GM23338 (cell line): ENCODE measurements around the gene CXCR5. TPM values are rescaled to one million over a fixed set of nuclear protein-coding genes. Genes with fewer than 3 reads are reported as not detected.

Experiments
- ATAC-seq: fragments of 200-7000 bp; cut with Tn5 transposase; 3 replicates; pipeline ENCODE4 v1.9.1; 2020
- DNase-seq: peaks from one replicate; pipeline ENCODE4 v3.0.0-alpha.2; 2015; ENCODE audit warnings: low spot score
- H2AFZ ChIP-seq: fragments of 200-600 bp; sonication (generic); 2 replicates; pipeline ENCODE4 v1.8.0; 2016; ENCODE audit warnings: antibody characterized with exemption, mild to moderate bottlenecking, moderate library complexity
- H3F3A ChIP-seq: fragments of 200-600 bp; sonication (generic); replicated peaks from 2 replicates; pipeline ENCODE4 v1.8.0; 2017; ENCODE audit warnings: antibody characterized with exemption, mixed run types, low read depth
- H3K27ac ChIP-seq: fragments of 200-600 bp; sonication (generic); 2 replicates; pipeline ENCODE4 v1.6.1; 2016; ENCODE audit warnings: low read depth
- H3K27me3 ChIP-seq: fragments of 200-600 bp; sonication (generic); 2 replicates; pipeline ENCODE4 v1.8.0; 2016; ENCODE audit warnings: mild to moderate bottlenecking, mixed run types, moderate library complexity; ENCODE audit not compliant: insufficient read depth
- H3K36me3 ChIP-seq: fragments of 200-600 bp; sonication (generic); 2 replicates; pipeline ENCODE4 v1.8.0; 2016; ENCODE audit warnings: mild to moderate bottlenecking; ENCODE audit not compliant: insufficient read depth
- H3K4me1 ChIP-seq: fragments of 200-600 bp; sonication (generic); 2 replicates; pipeline ENCODE4 v1.8.0; 2016; ENCODE audit warnings: mild to moderate bottlenecking, moderate library complexity; ENCODE audit not compliant: insufficient read depth
- H3K4me2 ChIP-seq: fragments of 200-600 bp; sonication (generic); 2 replicates; pipeline ENCODE4 v1.7.1; 2017; ENCODE audit warnings: mixed run types
- H3K4me3 ChIP-seq: fragments of 200-600 bp; sonication (generic); 2 replicates; pipeline ENCODE4 v1.6.1; 2016; ENCODE audit warnings: mixed run types
- H3K79me2 ChIP-seq: fragments of 200-600 bp; sonication (generic); replicated peaks from 2 replicates; pipeline ENCODE4 v1.8.0; 2017; ENCODE audit warnings: mild to moderate bottlenecking; ENCODE audit not compliant: insufficient read depth
- H3K9me2 ChIP-seq: fragments of 200-600 bp; sonication (generic); 2 replicates; pipeline ENCODE4 v1.8.0; 2017; ENCODE audit not compliant: insufficient read depth
- H4K20me1 ChIP-seq: fragments of 200-600 bp; sonication (generic); replicated peaks from 2 replicates; pipeline ENCODE4 v1.8.0; 2017; ENCODE audit warnings: mild to moderate bottlenecking; ENCODE audit not compliant: insufficient read depth
- H3K27ac Mint-ChIP-seq: 2 replicates; pipeline ENCODE4 v1.8.0; 2020; ENCODE audit warnings: inconsistent platforms, mild to moderate bottlenecking, moderate library complexity, mixed read lengths
- H3K27me3 Mint-ChIP-seq: 3 replicates; pipeline ENCODE4 v1.8.0; 2022; ENCODE audit warnings: low read depth, mild to moderate bottlenecking, moderate library complexity, mixed read lengths, inconsistent platforms; ENCODE audit not compliant: insufficient read depth, poor library complexity
- H3K36me3 Mint-ChIP-seq: 3 replicates; pipeline ENCODE4 v1.8.0; 2021; ENCODE audit warnings: low read depth, mild to moderate bottlenecking, inconsistent platforms, moderate library complexity, mixed read lengths
- H3K4me1 Mint-ChIP-seq: 3 replicates; pipeline ENCODE4 v1.8.0; 2020; ENCODE audit warnings: mild to moderate bottlenecking, inconsistent platforms, mixed read lengths
- H3K4me3 Mint-ChIP-seq: 3 replicates; pipeline ENCODE4 v1.8.0; 2021; ENCODE audit warnings: moderate library complexity, mild to moderate bottlenecking, inconsistent platforms, mixed read lengths
- H3K9me3 Mint-ChIP-seq: 3 replicates; pipeline ENCODE4 v1.8.0; 2020; ENCODE audit warnings: moderate library complexity, mild to moderate bottlenecking, inconsistent platforms, mixed read lengths
- CREB1 ChIP-seq: fragments of 250-450 bp; sonication (Bioruptor Pico); IDR thresholded peaks from 2 replicates; pipeline ENCODE4 v1.5.0; 2020; ENCODE audit warnings: low read depth, mild to moderate bottlenecking, moderate library complexity
- CTCF ChIP-seq, 2 experiments: fragments of 200-600 bp in 1 of 2; sonication (generic) in 1 of 2; conservative IDR thresholded peaks; 2 replicates each; pipeline versions ENCODE4 v1.5.1 to v1.6.1; 2016 to 2017; ENCODE audit warnings: antibody characterized with exemption in 2 of 2, low read depth in 2 of 2, mild to moderate bottlenecking in 2 of 2, moderate library complexity in 1 of 2
- ETS1 ChIP-seq: IDR thresholded peaks from 2 replicates; pipeline ENCODE4 v1.6.1; 2016; ENCODE audit warnings: antibody characterized with exemption
- EZH2phosphoT487 ChIP-seq: fragments of 200-600 bp; sonication (generic); IDR thresholded peaks from one replicate; pipeline ENCODE4 v1.8.1; 2018; ENCODE audit warnings: antibody characterized with exemption; ENCODE audit not compliant: unreplicated experiment
- JUNB ChIP-seq: IDR thresholded peaks from one replicate; pipeline ENCODE4 v1.6.1; 2016; ENCODE audit warnings: antibody characterized with exemption; ENCODE audit not compliant: unreplicated experiment
- NANOG ChIP-seq: IDR thresholded peaks from 2 replicates; pipeline ENCODE4 v1.6.1; 2016; ENCODE audit warnings: antibody characterized with exemption, borderline replicate concordance
- POLR2AphosphoS5 ChIP-seq: IDR thresholded peaks from 2 replicates; pipeline ENCODE4 v1.6.1; 2016; ENCODE audit warnings: antibody characterized with exemption, low read depth
- ZNF114 ChIP-seq: fragments of 250-450 bp; sonication (Bioruptor Pico); IDR thresholded peaks from 2 replicates; pipeline ENCODE4 v1.5.0; 2020; ENCODE audit warnings: mild to moderate bottlenecking, moderate library complexity
- ZNF331 ChIP-seq: fragments of 250-450 bp; sonication (Bioruptor Pico); IDR thresholded peaks from 2 replicates; pipeline ENCODE4 v1.5.0; 2020; ENCODE audit warnings: low read depth, mild to moderate bottlenecking, moderate library complexity
- polyA plus RNA-seq: library from polyadenylated mRNA; unstranded; fragments of >200 nt; fragmentation: Nextera tagmentation; extraction: Ambion mirVana; gene quantifications from 2 replicates; pipeline ENCODE4 v1.2.1, GENCODE V29; 2016
- total RNA-seq: library from RNA; depleted of rRNA; stranded (reverse); fragments of >200 nt; shearing (Covaris generic); gene quantifications from 2 replicates; pipeline ENCODE4 v1.2.3, GENCODE V29; 2014
- TF ChIP-seq, protein P1 (sequence below): fragments of 250-450 bp; sonication (Bioruptor Pico); IDR thresholded peaks from 2 replicates; pipeline ENCODE4 v1.5.0; 2020; ENCODE audit warnings: mild to moderate bottlenecking, moderate library complexity

The CXCR5 gene
- total and polyA plus RNA-seq, 2 experiments from 2014 or later: 0.18 TPM; not detected in 1

- TF ChIP-seq CTCF (conservative IDR thresholded peaks at IDR 0.05; ENCODE audit: low read depth in 2 of 2): no peak
- TF ChIP-seq ZNF331 (CRISPR knock-in tag): no peak
- TF ChIP-seq ZNF114: no peak
- TF ChIP-seq NANOG: no peak
These were observed 6.1 kb downstream of the CXCR5 start (continued) for GRCh38 chr11:118889797-118890196.

DNA sequence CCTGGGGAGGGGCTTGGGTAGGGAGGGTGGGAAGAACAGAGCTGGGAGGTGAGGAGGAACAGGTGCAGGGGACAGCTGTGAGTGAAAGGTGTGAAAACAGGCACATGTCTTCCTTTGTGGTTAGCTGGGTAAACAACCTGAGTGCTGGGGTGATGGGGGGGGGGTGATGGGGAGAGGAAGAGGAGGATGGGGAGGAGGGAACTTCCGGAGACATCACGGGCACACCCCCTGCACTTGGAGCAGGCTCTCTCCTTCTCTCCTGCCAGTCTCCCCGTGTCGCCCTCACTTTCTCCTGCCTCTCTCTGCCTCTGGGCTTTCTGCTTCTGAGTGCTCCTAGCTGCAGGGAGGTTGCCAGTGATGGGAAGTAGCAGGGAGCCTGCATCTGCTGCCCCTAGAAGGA lies 8.8 kb downstream of the CXCR5 start:
- Mint-ChIP-seq H3K36me3 (peaks cover 7% of the 10 kb centered on the region; the same call in 2 of the 3 replicates), H3K4me3 (no peak overlapping the region; the same call in 2 of the 3 replicates), H3K4me1 (peaks cover 46% of the 10 kb centered on the region), H3K27me3 (peaks cover 39% of the 10 kb centered on the region), H3K27ac (no peak overlapping the region), H3K9me3 (no peaks in the 10 kb centered on the region; the same call in 1 of the 3 replicates)
- Histone ChIP-seq H3K4me2 (no peak overlapping the region), H3K27ac (no peak overlapping the region), H3K9me2 (no peaks in the 10 kb centered on the region), H3K4me1 (peaks cover 22% of the 10 kb centered on the region), H3K79me2 (no peaks in the 10 kb centered on the region), H2AFZ (no peak overlapping the region), H3K27me3 (no peaks in the 10 kb centered on the region), H3K36me3 (no peaks in the 10 kb centered on the region), H3K4me3 (no peak overlapping the region), H3F3A (0 out of 2 replicates have a peak, but pooled peaks cover 3% of the 10 kb centered on the region), H4K20me1 (0 out of 2 replicates have a peak, but pooled peaks cover 4% of the 10 kb centered on the region)
- no peak for DNase-seq
- no peak for ATAC-seq
- TF ChIP-seq EZH2phosphoT487 (no peak), CREB1 (CRISPR knock-in tag) (no peak), ZNF331 (CRISPR knock-in tag) (no peak), POLR2AphosphoS5 (no peak), CTCF (conservative IDR thresholded peaks at IDR 0.05; ENCODE audit: low read depth in 2 of 2) (no peak), ETS1 (no peak), JUNB (no peak)
- TF ChIP-seq, protein P1, sequence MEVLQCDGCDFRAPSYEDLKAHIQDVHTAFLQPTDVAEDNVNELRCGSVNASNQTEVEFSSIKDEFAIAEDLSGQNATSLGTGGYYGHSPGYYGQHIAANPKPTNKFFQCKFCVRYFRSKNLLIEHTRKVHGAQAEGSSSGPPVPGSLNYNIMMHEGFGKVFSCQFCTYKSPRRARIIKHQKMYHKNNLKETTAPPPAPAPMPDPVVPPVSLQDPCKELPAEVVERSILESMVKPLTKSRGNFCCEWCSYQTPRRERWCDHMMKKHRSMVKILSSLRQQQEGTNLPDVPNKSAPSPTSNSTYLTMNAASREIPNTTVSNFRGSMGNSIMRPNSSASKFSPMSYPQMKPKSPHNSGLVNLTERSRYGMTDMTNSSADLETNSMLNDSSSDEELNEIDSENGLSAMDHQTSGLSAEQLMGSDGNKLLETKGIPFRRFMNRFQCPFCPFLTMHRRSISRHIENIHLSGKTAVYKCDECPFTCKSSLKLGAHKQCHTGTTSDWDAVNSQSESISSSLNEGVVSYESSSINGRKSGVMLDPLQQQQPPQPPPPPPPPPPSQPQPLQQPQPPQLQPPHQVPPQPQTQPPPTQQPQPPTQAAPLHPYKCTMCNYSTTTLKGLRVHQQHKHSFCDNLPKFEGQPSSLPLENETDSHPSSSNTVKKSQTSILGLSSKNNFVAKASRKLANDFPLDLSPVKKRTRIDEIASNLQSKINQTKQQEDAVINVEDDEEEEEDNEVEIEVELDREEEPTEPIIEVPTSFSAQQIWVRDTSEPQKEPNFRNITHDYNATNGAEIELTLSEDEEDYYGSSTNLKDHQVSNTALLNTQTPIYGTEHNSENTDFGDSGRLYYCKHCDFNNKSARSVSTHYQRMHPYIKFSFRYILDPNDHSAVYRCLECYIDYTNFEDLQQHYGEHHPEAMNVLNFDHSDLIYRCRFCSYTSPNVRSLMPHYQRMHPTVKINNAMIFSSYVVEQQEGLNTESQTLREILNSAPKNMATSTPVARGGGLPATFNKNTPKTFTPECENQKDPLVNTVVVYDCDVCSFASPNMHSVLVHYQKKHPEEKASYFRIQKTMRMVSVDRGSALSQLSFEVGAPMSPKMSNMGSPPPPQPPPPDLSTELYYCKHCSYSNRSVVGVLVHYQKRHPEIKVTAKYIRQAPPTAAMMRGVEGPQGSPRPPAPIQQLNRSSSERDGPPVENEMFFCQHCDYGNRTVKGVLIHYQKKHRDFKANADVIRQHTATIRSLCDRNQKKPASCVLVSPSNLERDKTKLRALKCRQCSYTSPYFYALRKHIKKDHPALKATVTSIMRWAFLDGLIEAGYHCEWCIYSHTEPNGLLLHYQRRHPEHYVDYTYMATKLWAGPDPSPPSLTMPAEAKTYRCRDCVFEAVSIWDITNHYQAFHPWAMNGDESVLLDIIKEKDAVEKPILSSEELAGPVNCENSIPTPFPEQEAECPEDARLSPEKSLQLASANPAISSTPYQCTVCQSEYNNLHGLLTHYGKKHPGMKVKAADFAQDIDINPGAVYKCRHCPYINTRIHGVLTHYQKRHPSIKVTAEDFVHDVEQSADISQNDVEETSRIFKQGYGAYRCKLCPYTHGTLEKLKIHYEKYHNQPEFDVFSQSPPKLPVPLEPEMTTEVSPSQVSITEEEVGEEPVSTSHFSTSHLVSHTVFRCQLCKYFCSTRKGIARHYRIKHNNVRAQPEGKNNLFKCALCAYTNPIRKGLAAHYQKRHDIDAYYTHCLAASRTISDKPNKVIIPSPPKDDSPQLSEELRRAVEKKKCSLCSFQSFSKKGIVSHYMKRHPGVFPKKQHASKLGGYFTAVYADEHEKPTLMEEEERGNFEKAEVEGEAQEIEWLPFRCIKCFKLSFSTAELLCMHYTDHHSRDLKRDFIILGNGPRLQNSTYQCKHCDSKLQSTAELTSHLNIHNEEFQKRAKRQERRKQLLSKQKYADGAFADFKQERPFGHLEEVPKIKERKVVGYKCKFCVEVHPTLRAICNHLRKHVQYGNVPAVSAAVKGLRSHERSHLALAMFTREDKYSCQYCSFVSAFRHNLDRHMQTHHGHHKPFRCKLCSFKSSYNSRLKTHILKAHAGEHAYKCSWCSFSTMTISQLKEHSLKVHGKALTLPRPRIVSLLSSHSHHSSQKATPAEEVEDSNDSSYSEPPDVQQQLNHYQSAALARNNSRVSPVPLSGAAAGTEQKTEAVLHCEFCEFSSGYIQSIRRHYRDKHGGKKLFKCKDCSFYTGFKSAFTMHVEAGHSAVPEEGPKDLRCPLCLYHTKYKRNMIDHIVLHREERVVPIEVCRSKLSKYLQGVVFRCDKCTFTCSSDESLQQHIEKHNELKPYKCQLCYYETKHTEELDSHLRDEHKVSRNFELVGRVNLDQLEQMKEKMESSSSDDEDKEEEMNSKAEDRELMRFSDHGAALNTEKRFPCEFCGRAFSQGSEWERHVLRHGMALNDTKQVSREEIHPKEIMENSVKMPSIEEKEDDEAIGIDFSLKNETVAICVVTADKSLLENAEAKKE (CRISPR knock-in tag): no peak
